GM10847 (cell line): ENCODE results near the gene GFRA1.

ENCODE experiments used
- POLR2A ChIP-seq: IDR thresholded peaks from 2 replicates; pipeline ENCODE4 v1.6.1; 2011; ENCODE audit not compliant: insufficient read length; ENCODE audit errors: extremely low read depth

The GFRA1 gene

DNA sequence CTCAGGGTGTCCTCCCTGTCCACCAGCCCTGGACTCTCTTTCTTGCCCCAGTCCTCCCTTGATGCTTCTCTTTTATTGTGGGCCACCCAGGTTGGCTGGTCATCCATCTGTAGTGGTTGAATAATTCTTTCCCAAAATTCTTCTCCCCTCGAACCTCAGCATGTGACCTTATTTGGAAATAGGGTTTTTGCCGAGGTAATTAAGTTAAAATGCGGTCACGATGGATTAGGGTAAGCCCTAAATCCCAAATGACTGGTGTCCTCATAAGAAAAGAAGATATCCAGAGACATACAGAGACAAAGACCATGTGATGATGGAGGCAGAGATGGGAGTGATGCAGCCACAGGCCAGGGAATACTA, 74.3 kb downstream of the GFRA1 start:
- TF ChIP-seq POLR2A, result no peak

GRCh38 chr10:116197946-116198675, 74.9 kb downstream of the GFRA1 start:
- no peak for TF ChIP-seq POLR2A

- no peak for TF ChIP-seq POLR2A
These were observed 77.4 kb downstream of the GFRA1 start for GRCh38 chr10:116195583-116195982.

DNA sequence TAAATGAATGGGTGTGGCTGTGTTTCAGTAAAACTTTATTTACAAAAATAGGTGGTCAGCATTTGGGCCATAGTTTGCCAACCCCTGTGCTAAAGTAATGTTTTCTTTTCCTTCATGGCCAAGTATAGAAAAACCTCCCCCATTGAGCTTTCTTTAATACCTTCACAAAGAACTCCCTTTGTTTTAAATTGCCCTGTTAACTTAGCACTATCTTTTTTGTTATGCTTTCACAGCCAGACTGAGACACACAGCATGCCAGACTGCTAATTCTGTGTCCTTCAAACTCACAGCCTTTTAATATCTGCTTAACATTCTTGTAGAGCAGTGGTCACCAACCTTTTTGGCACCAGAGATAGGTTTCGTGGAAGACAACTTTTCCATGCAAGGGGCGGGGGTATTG, 78.0 kb downstream of the GFRA1 start:
- TF ChIP-seq POLR2A, result no peak

- TF ChIP-seq POLR2A, result no peak
These were observed 78.9 kb downstream of the GFRA1 start for GRCh38 chr10:116194061-116194460.

DNA sequence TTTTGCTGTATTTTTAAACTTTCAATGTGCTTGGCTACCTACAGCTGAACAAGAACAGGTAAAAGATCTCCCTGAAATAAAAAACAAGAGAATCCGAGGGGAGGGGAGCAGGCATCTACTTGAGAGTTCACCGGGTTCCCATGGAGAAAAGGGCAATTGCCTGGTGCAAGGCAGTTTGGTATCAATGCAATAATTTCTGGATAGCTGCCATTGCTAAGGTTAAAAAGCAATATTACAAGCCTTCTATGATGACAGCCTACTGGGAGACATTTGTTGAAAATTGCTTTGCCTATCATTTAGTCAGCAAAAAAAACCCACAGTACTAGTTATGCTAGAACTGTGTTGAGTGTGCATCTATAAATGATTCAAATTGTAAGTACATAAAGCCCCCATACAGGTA, 82.1 kb downstream of the GFRA1 start:
- no peak for TF ChIP-seq POLR2A

DNA sequence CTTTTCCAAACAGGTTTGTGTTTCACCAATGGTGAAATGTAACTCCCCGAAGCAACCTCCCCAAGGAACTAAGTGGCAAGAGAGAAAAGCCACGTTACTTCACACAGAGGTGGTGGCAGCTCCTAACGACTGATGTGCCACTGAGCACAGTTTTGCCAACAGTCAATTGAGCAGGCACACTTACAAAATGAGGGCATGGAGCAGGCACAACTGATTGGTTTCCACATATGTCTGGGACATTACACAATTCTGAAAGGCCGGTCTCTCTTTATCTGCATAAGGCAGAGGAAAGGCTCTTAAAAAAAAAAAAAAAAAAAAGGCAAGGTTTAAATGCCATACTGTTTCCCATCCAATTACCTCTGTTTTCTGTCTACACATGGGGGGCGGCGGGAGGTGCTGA, 86.7 kb downstream of the GFRA1 start:
- no peak for TF ChIP-seq POLR2A

DNA sequence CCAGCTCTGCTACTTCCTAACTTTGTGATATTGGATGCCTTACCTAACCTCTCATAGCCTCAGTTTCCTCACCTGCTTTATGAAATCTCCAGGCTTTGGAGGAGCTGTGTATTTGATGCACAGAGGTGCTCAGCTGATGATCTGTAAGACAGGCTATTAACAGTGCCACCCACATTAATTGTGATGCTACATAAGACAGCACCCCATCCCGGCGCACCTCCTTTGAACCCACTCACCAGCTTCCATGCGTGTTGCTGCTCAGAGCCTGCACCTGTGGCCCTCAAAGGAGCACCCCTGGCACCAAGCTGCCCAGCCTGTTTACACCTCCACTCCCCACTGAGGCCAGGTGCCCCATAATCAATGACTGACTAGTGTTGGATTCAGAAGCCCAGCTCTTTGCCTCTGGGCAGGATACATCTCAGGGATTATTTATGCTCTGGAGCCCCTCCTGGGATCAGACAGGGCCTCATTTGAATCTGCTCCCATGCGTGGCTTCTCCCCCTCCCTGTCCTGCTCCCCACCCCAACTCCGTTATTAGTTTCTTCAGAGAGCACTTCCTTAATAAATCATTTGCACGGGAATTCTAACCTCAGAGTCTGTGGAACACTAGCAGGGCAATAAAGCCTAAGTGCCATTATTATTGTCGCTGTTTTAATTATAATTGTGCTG, 87.7 kb downstream of the GFRA1 start:
- no peak for TF ChIP-seq POLR2A

DNA sequence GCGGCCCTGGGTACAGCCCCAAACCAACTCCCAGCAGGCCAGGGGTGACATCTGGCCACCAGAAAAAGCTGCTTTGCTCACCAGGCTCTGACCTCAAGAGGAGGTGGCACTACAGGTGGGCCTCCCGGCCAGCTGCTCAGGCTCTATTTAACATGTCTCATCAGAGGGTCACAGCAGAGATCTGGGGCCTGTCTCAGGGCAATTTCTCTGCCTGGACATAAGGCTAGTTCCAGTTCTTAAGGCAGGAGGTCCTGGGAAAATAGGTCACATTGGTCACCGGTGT, 88.6 kb downstream of the GFRA1 start:
- TF ChIP-seq POLR2A, result no peak

DNA sequence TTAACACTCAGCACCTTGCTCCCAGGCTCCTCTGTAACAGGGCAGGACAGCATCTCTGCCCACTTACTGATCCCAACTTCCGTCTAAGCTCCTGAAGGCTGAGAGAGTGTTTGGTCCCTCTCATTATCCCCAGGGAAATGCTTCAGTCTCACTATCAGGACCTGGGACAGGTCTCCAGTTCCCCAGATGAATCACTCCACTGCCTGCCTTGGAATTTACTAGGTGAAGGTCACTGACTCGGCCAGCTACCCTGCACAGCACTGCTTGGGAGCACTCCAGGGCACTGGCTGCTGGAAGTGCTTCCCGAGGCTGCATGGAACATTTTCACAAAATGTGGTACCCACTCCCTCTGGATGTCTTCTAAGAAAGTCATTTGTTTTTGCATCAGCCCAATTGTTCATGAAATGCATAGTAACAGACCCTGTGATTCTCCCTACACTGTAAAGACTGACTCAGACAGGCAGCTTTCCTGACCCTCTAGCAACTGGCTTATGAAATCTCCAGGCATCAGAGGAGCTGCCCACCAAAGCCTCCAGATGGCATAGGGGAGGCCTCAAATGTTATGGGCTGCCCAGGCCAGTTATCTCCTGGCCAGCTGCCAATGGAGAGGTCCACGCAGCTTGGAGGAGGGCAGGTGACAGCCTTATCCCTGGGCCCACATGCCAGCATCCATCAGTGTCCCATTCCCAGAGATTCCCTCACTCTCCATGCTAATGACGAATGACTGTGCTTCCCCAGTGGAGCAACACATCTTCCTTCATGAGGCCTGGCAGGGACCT, 89.1 kb downstream of the GFRA1 start:
- TF ChIP-seq POLR2A, result no peak

- TF ChIP-seq POLR2A, result no peak
These were observed 90.6 kb downstream of the GFRA1 start for GRCh38 chr10:116182426-116182825.

DNA sequence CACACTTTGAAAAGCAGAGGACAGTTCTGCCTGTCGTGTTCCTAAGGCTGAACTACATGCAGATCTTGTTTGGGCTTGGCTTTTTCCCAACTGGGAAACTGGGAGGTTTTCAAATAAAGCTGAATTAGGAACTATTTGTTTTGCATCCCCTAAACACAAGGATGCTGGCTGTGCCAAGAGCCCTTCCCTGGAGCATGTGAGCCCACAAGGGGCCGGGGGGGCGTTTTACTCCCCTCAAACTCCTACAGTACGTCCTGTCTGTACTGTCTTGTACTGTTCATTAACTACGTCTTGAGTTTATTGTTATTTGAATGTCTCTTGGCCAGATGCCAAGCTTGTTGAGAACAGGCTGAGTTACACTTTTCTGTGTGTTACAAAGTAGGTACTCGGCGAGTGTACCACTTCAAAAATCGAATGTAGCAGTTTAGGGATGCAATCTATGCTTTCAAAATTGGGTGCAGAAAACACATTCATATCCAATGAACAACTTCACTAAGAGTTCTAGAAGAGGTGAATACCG, 94.9 kb downstream of the GFRA1 start:
- TF ChIP-seq POLR2A, result no peak

GRCh38 chr10:116175231-116175630, 97.8 kb downstream of the GFRA1 start:
- TF ChIP-seq POLR2A, result no peak

GRCh38 chr10:116171505-116171904, 101.5 kb downstream of the GFRA1 start:
- TF ChIP-seq POLR2A, result no peak

- TF ChIP-seq POLR2A, result no peak
These were observed 102.2 kb downstream of the GFRA1 start for GRCh38 chr10:116170815-116171250.
